Upper lobe of left lung (tissue), 6 donors: ENCODE data around the gene PRKAR1A. TPM values are rescaled to one million over a fixed set of nuclear protein-coding genes. Genes with fewer than 3 reads are reported as not detected.
A peak's percentile ranks its signal among the peaks of the same experiment; 100 is the strongest.

Source experiments
- ATAC-seq, 2 donors: fragments of 200-7000 bp; cut with Tn5 transposase; one replicate each; pipeline ENCODE4 v1.9.1; 2022; ENCODE audit warnings: mild to moderate bottlenecking in 2 of 2, moderate library complexity in 2 of 2; ENCODE audit not compliant: low FRiP score in 2 of 2
- DNase-seq, 2 donors: peaks; one replicate each; pipeline ENCODE4 v3.0.0-alpha.2; 2019 to 2020
- H3K27ac ChIP-seq, 4 donors: fragments of 200-600 bp; sonication (generic); one replicate each; pipeline ENCODE4 v1.5.1; 2016 to 2019
- H3K27me3 ChIP-seq, 4 donors: fragments of 200-600 bp; sonication (generic); one replicate each; pipeline ENCODE4 v1.5.1; 2017 to 2019
- H3K36me3 ChIP-seq, 4 donors: fragments of 200-600 bp; sonication (generic); one replicate each; pipeline ENCODE4 v1.5.1; 2016 to 2019
- H3K4me1 ChIP-seq, 4 donors: fragments of 200-600 bp; sonication (generic); one replicate each; pipeline ENCODE4 v1.5.1; 2018 to 2019
- H3K4me3 ChIP-seq, 4 donors: fragments of 200-600 bp; sonication (generic); one replicate each; pipeline ENCODE4 v1.5.1; 2017 to 2019; ENCODE audit warnings: mild to moderate bottlenecking in 2 of 4, moderate library complexity in 1 of 4
- H3K9me3 ChIP-seq, 4 donors: fragments of 200-600 bp; sonication (generic); one replicate each; pipeline ENCODE4 v1.5.1; 2018 to 2019
- CTCF ChIP-seq, 6 experiments: fragments of 450-650 bp in 4 of 6; fragments of 200-600 bp in 2 of 6; sonication (generic) in 2 of 6; IDR thresholded peaks; one replicate each; pipeline ENCODE4 v1.5.1; 2016 to 2019; ENCODE audit warnings: antibody characterized with exemption in 6 of 6
- EP300 ChIP-seq, 4 donors: sonication (generic); formaldehyde crosslinking; IDR thresholded peaks; one replicate each; pipeline ENCODE4 v1.5.1; 2017; ENCODE audit warnings: antibody characterized with exemption in 4 of 4, control low read depth in 2 of 4
- POLR2A ChIP-seq, 4 donors: fragments of 450-650 bp; IDR thresholded peaks; one replicate each; pipeline ENCODE4 v1.5.1; 2016 to 2017; ENCODE audit warnings: antibody characterized with exemption in 4 of 4, mild to moderate bottlenecking in 2 of 4
- POLR2AphosphoS5 ChIP-seq, 2 donors: sonication (generic); formaldehyde crosslinking; IDR thresholded peaks; one replicate each; pipeline ENCODE4 v1.5.1; 2017; ENCODE audit warnings: antibody characterized with exemption in 2 of 2
- WGBS, 2 donors: methylation state at CpG; one replicate each; pipeline ENCODE4 v1.1.5; 2017 to 2018; 5-methylcytosine and 5-hydroxymethylcytosine counted together
- total RNA-seq, 6 donors: library from RNA; depleted of rRNA in 4 of 6; stranded (reverse); fragments of >200 nt in 4 of 6; gene quantifications; one replicate each; pipeline versions ENCODE4 v1.1.0 to v1.2.1, GENCODE V29; 2016 to 2021
- donor health status: DM: no; HTN: no; CAD: no; lungs with moderate emphysema.
- donor health status: DM: no; HTN: yes; CAD: no; lungs with severe emphysema.

Gene PRKAR1A
- total RNA-seq, 6 donors from 2014 or later = 161 to 490 (median 396) TPM

DNA sequence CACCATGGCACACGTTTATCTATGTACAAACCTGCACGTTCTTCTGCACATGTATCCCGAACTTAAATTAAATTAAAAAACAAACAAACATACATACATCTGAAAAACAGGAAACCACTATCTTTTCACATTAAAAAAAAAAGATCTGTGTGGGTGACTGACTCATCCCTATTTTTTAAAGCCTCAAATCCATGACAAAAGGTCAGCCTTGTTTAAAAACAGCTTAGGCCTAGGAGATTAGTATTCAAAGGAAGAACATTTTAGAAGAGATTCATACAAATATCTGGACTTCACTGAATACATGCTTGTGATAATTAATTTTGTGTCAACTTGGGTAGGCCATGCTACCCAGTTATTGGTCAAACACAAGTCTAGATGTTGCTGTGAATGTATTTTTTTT, 4.7 kb upstream of the PRKAR1A start:
- WGBS, 2 donors = 80 to 92% methylated on average over 3 of the region's 3 CpGs
- Histone ChIP-seq H3K4me3 (no peak overlapping the region), H3K36me3 (no peaks in the 10 kb centered on the region), H3K4me1 (peaks cover 19 to 28% (median 26%) of the 10 kb centered on the region in 4 donors), H3K27me3 (no peaks in the 10 kb centered on the region), H3K9me3 (no peaks in the 10 kb centered on the region), H3K27ac (no peak overlapping the region)
- DNase-seq (no peak), ATAC-seq (no peak)
- no peak for TF ChIP-seq EP300 (IDR thresholded peaks at IDR 0.05)
- no peak for TF ChIP-seq POLR2AphosphoS5 (IDR thresholded peaks at IDR 0.05)
- TF ChIP-seq POLR2A (IDR thresholded peaks at IDR 0.05) = no peak
- no peak for TF ChIP-seq CTCF (IDR thresholded peaks at IDR 0.05)

DNA sequence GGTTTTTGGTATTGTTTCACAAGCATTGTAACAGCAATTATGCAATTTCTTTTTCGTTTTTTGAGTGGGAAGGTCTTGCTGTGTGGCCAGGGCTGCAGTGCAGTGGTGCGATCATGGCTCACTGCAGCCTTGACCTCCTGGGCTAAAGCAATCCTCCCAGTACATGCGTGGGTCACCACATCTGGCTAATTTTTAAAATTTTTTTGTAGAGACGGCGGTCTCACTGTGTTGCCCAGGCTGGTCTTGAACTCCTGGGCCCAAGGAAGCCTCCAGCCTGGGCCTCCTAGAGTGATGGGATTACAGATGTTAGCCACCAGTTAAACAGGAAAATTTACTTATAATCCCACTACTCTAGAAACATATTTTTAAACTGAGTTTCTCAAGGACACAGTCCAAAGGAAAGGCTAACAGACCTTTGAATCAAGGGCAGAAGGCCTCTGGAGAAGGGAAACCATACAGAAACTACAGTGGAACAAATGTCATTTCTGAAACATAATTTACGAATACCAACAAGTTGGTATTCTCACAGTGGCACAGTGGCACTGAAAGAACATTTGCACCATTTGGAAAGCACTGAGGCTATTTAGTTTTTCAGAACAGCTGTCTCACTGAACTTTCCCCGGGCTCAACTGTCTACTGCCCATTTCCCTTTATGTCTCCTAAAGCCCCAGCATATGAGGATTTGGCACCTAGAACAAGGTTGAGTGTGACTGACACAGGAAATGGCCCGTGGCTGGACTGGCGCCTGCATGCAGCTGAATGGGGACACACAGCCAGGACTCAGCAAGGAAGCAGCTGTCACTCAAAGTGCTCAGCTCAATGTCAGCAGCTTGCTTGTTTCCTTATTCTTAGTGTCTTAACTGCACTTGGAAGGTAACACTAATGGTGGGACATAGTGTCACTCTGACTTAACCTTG, 2.8 kb upstream of the PRKAR1A start:
- DNase-seq (peak; percentile 22 to 74), ATAC-seq (no peak)
- no peaks in the 10 kb centered on the region for H3K9me3 ChIP-seq
- H3K4me1 ChIP-seq = peaks cover 25 to 32% (median 31%) of the 10 kb centered on the region in 4 donors
- no peaks in the 10 kb centered on the region for H3K27me3 ChIP-seq
- TF ChIP-seq POLR2A (IDR thresholded peaks at IDR 0.05) (no peak), POLR2AphosphoS5 (IDR thresholded peaks at IDR 0.05) (peak in 1 of 2 donors; percentile 42)
- H3K36me3 ChIP-seq = no peaks in the 10 kb centered on the region
- peak overlapping the region; percentile 8 to 97 (median 51) for H3K27ac ChIP-seq
- 42 to 52% methylated on average over 8 to 9 of the region's 9 CpGs for WGBS, 2 donors
- H3K4me3 ChIP-seq = no peak overlapping the region

- Histone ChIP-seq H3K27me3 (no peaks in the 10 kb centered on the region), H3K36me3 (peaks cover 0 to 12% (median 1%) of the 10 kb centered on the region in 4 donors), H3K9me3 (no peaks in the 10 kb centered on the region), H3K4me1 (peaks cover 39 to 48% (median 44%) of the 10 kb centered on the region in 4 donors), H3K27ac (peak overlapping the region; percentile 97 to 100 (median 98)), H3K4me3 (peak overlapping the region; percentile 65 to 88 (median 78))
- no peak for TF ChIP-seq POLR2AphosphoS5 (IDR thresholded peaks at IDR 0.05)
- peak in 1 of 6 experiments; percentile 39 for TF ChIP-seq CTCF (IDR thresholded peaks at IDR 0.05)
- no peak for TF ChIP-seq POLR2A (IDR thresholded peaks at IDR 0.05)
- WGBS, 2 donors = 11 to 25% methylated on average over 5 to 9 of the region's 10 CpGs
- no peak for ATAC-seq
- DNase-seq = no peak
These were observed 968 bp upstream of the PRKAR1A start for GRCh38 chr17:68511254-68511670.

- Histone ChIP-seq H3K27me3 (no peaks in the 10 kb centered on the region), H3K27ac (peak overlapping the region; percentile 97 to 100 (median 98)), H3K9me3 (no peaks in the 10 kb centered on the region), H3K36me3 (peaks cover 0 to 17% (median 2%) of the 10 kb centered on the region in 4 donors), H3K4me1 (peaks cover 39 to 53% (median 44%) of the 10 kb centered on the region in 4 donors), H3K4me3 (peak overlapping the region; percentile 65 to 88 (median 78))
- 0 to 1% methylated on average over 20 to 24 of the region's 49 CpGs for WGBS, 2 donors
- DNase-seq (peak; percentile 74 to 93), ATAC-seq (peak; percentile 70 to 82)
- no peak for TF ChIP-seq EP300 (IDR thresholded peaks at IDR 0.05)
- peak in 1 of 2 donors; percentile 0 for TF ChIP-seq POLR2AphosphoS5 (IDR thresholded peaks at IDR 0.05)
- TF ChIP-seq CTCF (IDR thresholded peaks at IDR 0.05) = peak in 2 of 6 experiments; percentile 1 to 9
- TF ChIP-seq POLR2A (IDR thresholded peaks at IDR 0.05) = peak in 1 of 4 donors; percentile 1
These were observed 471 bp upstream of the PRKAR1A start for GRCh38 chr17:68511671-68512246.

- Histone ChIP-seq H3K9me3 (no peaks in the 10 kb centered on the region), H3K4me1 (peaks cover 39 to 59% (median 44%) of the 10 kb centered on the region in 4 donors), H3K27me3 (no peaks in the 10 kb centered on the region), H3K27ac (peak overlapping the region; percentile 97 to 100 (median 98)), H3K36me3 (peaks cover 3 to 30% (median 11%) of the 10 kb centered on the region in 4 donors), H3K4me3 (peak overlapping the region; percentile 65 to 88 (median 78))
- 0 to 1% methylated on average over 20 of the region's 20 CpGs for WGBS, 2 donors
- TF ChIP-seq POLR2A (IDR thresholded peaks at IDR 0.05) (peak in 2 of 4 donors; percentile 13 to 18), EP300 (IDR thresholded peaks at IDR 0.05) (no peak), POLR2AphosphoS5 (IDR thresholded peaks at IDR 0.05) (peak; percentile 2 to 49), CTCF (IDR thresholded peaks at IDR 0.05) (peak in 1 of 6 experiments; percentile 6)
- DNase-seq (no peak), ATAC-seq (peak; percentile 46 to 47)
These were observed 787 bp downstream of the PRKAR1A start for GRCh38 chr17:68512960-68513474.
